AG04450 (cell line): Measurements from ENCODE around the gene OBSCN. TPM values are rescaled to one million over a fixed set of nuclear protein-coding genes. Genes with fewer than 3 reads are reported as not detected.

ENCODE experiments used
- CTCF ChIA-PET: fragments of 300-600, 350-600 bp; formaldehyde crosslinking; extraction: SDS; loops from one replicate; lab custom pipeline; 2022; ENCODE audit warnings: antibody characterized with exemption, inconsistent platforms; lab: Charles Lee
- POLR2A ChIA-PET: fragments of 350-600 bp; formaldehyde crosslinking; extraction: SDS; loops from one replicate; lab custom pipeline; 2021; ENCODE audit warnings: antibody characterized with exemption, inconsistent platforms; lab: Yijun Ruan, JAX
- DNase-seq: peaks from one replicate; pipeline ENCODE4 v3.0.0-alpha.2; 2011; ENCODE audit warnings: low read depth, low spot score
- H3K27ac ChIP-seq: one replicate; pipeline ENCODE4 v1.5.1; 2012; ENCODE audit warnings: low read depth, low read length, control low read depth
- H3K27me3 ChIP-seq: one replicate; pipeline ENCODE4 v1.6.0; 2012; ENCODE audit warnings: low read length; ENCODE audit not compliant: control insufficient read depth, insufficient read depth
- H3K4me3 ChIP-seq: 2 replicates; pipeline ENCODE4 v1.5.1; 2011; ENCODE audit warnings: mild to moderate bottlenecking, low read depth, low read length, control low read depth
- H3K9me3 ChIP-seq: 2 replicates; pipeline ENCODE4 v1.5.1; 2012; ENCODE audit warnings: low read length; ENCODE audit not compliant: control insufficient read depth, insufficient read depth
- CTCF ChIP-seq: IDR thresholded peaks from 2 replicates; pipeline ENCODE4 v1.5.1; 2011; ENCODE audit warnings: low read depth, low read length, control low read depth, inconsistent platforms
- polyA plus RNA-seq: library from polyadenylated mRNA; depleted of rRNA; stranded (reverse); fragments of >200 nt; gene quantifications from 2 replicates; pipeline ENCODE4 v1.2.3, GENCODE V29; 2011

The OBSCN gene
- polyA plus RNA-seq, 1 experiment = 3.9 TPM

- ChIA-PET POLR2A (interaction anchor here (0.6 kb wide), 1 partner anchor 13 kb away, joined by 5 read pairs; no protein-coding TSS in a partner anchor), CTCF (no interaction called here)
- TF ChIP-seq CTCF = no peak
- Histone ChIP-seq H3K27ac (no peak overlapping the region), H3K27me3 (no peaks in the 10 kb centered on the region), H3K4me3 (no peak overlapping the region), H3K9me3 (no peaks in the 10 kb centered on the region; the same call in 1 of the 2 replicates)
- DNase-seq = no peak
Observed at GRCh38 chr1:228411548-228412430, 203.9 kb downstream of the OBSCN start.

DNA sequence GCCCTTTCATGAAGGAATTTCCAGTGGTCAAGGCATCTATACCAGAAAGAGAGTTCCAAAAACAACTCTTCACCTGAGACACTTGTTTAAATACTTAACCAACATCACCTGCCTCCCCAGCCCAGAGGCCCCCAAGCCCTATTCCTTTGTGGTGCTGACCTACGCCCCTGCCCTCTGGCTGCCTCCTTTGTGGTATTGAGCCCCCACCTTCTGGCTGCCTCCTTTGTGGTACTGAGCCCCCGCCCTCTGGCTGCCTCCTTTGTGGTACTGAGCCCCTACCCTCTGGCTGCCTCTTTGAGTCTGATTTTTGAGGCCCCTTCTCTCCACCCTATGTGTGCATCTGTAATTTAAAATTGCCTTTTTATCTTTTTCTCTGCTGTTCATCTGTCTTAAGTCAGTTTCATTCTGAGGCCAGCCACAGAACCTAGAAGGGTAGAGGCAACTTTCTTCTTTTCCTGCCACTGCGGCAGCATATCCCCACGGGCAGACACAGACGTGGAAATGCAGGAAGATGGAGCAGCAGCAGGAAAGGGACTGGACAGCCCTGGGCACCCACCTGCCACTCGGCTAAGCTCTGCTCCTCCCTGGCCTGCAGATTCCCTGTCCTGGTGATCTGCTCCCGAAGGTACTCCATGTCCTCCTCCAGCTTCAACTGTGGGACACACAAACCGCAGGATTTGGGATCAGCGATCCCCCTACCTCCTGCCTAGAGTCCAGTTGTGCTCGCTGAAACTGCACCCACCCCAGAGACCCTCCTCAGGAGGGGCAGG, 205.6 kb downstream of the OBSCN start:
- CTCF ChIA-PET = no interaction called here
- no peak for TF ChIP-seq CTCF
- Histone ChIP-seq H3K9me3 (no peaks in the 10 kb centered on the region; the same call in 1 of the 2 replicates), H3K4me3 (no peak overlapping the region), H3K27me3 (peaks cover 4% of the 10 kb centered on the region), H3K27ac (no peak overlapping the region)
- POLR2A ChIA-PET = no interaction called here
- DNase-seq = no peak

- no peak overlapping the region for H3K4me3 ChIP-seq
- H3K27ac ChIP-seq = no peak overlapping the region
- peaks cover 6% of the 10 kb centered on the region for H3K27me3 ChIP-seq
- H3K9me3 ChIP-seq = no peaks in the 10 kb centered on the region; the same call in 1 of the 2 replicates
- no peak for TF ChIP-seq CTCF
- ChIA-PET POLR2A (no interaction called here), CTCF (no interaction called here)
- no peak for DNase-seq
Observed at GRCh38 chr1:228414511-228415211, 206.8 kb downstream of the OBSCN start.

- ChIA-PET POLR2A (interaction anchor here (0.5 kb wide), 2 partner anchors 8 to 74 kb away, joined by 3 read pairs; partner anchors contain the start of gene TRIM11), CTCF (no interaction called here)
- Histone ChIP-seq H3K27ac (no peak overlapping the region), H3K4me3 (no peak overlapping the region), H3K9me3 (no peaks in the 10 kb centered on the region; the same call in 1 of the 2 replicates), H3K27me3 (peaks cover 6% of the 10 kb centered on the region)
- no peak for DNase-seq
- TF ChIP-seq CTCF = no peak
Observed at GRCh38 chr1:228415221-228415620, 207.4 kb downstream of the OBSCN start.
